PFSK-1 (cell line): ENCODE data around the gene ONECUT3.

ENCODE experiments used
- FOXP2 ChIP-seq: optimal IDR thresholded peaks from 2 replicates; pipeline ENCODE3; 2011; ENCODE audit warnings: borderline replicate concordance, control low read depth, inconsistent platforms; ENCODE audit not compliant: insufficient read depth; ENCODE audit errors: extremely low read length, extremely low read depth
- POLR2AphosphoS5 ChIP-seq: IDR thresholded peaks from 2 replicates; pipeline ENCODE4 v1.6.1; 2012; ENCODE audit warnings: low read depth, mild to moderate bottlenecking, control low read depth, low read length, moderate library complexity
- SIN3A ChIP-seq: IDR thresholded peaks from 2 replicates; pipeline ENCODE4 v1.6.1; 2012; ENCODE audit warnings: mild to moderate bottlenecking, low read length, moderate library complexity, borderline replicate concordance; ENCODE audit not compliant: insufficient read depth

- TF ChIP-seq POLR2AphosphoS5 = no peak
- no peak for TF ChIP-seq SIN3A
- TF ChIP-seq FOXP2 = no peak
Measured at GRCh38 chr19:1758231-1758577, 4.9 kb downstream of the ONECUT3 start.
